OCI-LY7 (cell line): ENCODE data around the gene DEFB108B.
"Not testable (repeated sequence)": the region's sequence is repeated elsewhere in the genome, so short reads cannot be mapped to it uniquely, and the experiment has no call there.

Experiments used
- EZH2phosphoT487 ChIP-seq: fragments of 200-600 bp; sonication (generic); IDR thresholded peaks from 2 replicates; pipeline ENCODE4 v1.6.1; 2018; ENCODE audit warnings: low read depth, borderline replicate concordance, mild to moderate bottlenecking, mixed run types, antibody characterized with exemption, low read length, moderate library complexity, mixed read lengths
- TF ChIP-seq, protein P1 (sequence below): fragments of 200-600 bp; sonication (generic); conservative IDR thresholded peaks from 2 replicates; pipeline ENCODE4 v1.5.1; 2014; ENCODE audit warnings: mild to moderate bottlenecking, antibody characterized with exemption, low read length, moderate library complexity, mixed read lengths

DNA sequence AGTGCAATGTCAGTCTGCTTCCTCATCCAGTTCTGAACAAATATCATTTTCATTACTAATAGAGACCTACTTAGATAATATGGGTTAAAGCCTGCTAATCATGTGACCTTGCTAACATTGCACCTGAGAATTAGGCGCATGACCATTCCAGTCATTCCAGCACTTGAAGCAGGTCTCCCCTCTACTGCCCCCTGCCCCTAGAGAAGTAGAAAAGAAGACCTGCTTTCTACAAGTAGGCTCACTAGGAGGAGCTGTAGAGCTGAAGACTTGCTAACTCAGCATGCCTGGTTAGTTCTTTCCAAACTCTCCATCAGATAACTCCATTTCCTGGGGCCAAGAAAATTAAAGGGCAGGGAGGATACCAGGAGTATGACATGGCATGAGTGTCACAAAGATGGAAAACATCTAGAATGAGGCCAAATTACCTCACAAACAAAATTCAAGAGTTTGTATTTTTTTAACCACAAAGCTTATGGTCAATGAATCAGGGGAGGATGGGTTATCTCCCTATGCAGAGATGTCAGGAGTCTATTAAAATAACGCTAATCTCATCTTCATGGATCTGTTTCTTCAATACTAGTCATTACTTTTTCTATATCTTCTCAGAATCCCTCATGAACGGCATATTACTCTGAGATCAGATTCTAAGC is 31.1 kb downstream of the DEFB108B start:
- TF ChIP-seq, protein P1, sequence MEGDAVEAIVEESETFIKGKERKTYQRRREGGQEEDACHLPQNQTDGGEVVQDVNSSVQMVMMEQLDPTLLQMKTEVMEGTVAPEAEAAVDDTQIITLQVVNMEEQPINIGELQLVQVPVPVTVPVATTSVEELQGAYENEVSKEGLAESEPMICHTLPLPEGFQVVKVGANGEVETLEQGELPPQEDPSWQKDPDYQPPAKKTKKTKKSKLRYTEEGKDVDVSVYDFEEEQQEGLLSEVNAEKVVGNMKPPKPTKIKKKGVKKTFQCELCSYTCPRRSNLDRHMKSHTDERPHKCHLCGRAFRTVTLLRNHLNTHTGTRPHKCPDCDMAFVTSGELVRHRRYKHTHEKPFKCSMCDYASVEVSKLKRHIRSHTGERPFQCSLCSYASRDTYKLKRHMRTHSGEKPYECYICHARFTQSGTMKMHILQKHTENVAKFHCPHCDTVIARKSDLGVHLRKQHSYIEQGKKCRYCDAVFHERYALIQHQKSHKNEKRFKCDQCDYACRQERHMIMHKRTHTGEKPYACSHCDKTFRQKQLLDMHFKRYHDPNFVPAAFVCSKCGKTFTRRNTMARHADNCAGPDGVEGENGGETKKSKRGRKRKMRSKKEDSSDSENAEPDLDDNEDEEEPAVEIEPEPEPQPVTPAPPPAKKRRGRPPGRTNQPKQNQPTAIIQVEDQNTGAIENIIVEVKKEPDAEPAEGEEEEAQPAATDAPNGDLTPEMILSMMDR, result peak; percentile 76
- not testable (repeated sequence) for TF ChIP-seq EZH2phosphoT487
